ENCODE data around the gene GSG1L.

DNA sequence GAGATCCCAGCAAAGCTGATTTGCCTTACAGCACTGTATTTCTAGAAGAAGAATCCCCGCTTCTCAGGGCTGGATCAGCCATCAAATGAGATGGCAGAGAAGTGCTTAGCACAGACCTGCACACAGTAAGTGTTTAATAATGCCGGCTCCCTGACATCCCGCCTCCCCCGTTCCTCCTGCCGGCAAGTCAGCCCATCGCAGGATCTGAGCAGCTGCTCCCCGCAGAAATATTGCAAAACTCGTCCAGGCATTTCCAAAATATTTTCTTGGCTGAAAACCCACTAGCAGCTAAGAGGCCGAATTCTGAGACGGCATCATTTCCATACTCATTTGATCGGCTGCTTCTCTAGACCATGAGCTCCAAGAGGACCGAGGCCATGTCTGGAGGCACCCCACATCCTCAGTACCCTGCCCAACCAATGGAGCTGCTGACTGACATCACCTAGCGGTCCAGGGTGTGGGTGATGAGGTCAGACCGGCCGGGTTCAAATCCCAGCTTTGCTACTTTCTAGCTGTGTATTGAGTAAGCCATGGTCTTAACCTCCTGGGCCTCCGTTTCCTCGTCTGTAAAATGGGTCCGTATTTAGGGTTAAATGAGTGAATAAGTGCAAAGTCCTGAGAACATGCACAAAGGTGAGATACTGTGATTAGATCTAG is 262.1 kb downstream of the GSG1L start:
- TF ChIP-seq, protein P1, sequence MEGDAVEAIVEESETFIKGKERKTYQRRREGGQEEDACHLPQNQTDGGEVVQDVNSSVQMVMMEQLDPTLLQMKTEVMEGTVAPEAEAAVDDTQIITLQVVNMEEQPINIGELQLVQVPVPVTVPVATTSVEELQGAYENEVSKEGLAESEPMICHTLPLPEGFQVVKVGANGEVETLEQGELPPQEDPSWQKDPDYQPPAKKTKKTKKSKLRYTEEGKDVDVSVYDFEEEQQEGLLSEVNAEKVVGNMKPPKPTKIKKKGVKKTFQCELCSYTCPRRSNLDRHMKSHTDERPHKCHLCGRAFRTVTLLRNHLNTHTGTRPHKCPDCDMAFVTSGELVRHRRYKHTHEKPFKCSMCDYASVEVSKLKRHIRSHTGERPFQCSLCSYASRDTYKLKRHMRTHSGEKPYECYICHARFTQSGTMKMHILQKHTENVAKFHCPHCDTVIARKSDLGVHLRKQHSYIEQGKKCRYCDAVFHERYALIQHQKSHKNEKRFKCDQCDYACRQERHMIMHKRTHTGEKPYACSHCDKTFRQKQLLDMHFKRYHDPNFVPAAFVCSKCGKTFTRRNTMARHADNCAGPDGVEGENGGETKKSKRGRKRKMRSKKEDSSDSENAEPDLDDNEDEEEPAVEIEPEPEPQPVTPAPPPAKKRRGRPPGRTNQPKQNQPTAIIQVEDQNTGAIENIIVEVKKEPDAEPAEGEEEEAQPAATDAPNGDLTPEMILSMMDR (IDR thresholded peaks at IDR 0.05; ENCODE audit: insufficient read depth, low read length): no peak
- TF ChIP-seq POLR2AphosphoS5 (IDR thresholded peaks at IDR 0.05; ENCODE audit: low read depth): no peak

Data from HL-60 (cell line).